ENCODE data around the gene HIRA. TPM values are rescaled to one million over a fixed set of nuclear protein-coding genes. Genes with fewer than 3 reads are reported as not detected.

Gene HIRA
- total RNA-seq, 2 experiments from 2014 or later: 31.2 to 55.7 TPM

DNA sequence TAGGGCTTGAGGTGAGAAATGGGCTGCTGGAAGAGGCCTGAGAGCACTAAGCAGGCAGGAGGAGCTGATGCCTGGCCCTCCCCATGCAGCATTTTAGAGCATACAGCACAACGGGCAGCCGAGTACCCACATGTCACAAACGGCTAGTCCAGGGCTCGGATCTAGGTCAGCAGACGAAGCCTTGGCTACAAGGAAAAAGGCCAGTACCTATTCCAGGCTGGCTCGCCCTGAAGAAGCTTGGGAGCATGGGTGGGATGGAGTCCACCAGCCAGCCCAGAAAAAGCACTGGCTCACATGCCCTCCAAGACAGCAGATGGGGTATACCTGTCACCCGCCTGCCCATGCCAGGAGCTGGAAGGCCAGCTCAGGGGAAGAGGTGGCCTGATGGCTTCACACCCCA lies 37.9 kb upstream of the HIRA start:
- ChIA-PET CTCF (ENCODE audit: unreplicated experiment) (no interaction called here), POLR2A (no interaction called here)
- H4K20me1 ChIP-seq (ENCODE audit: insufficient read depth, low read length): no peaks in the 10 kb centered on the region
- H3K4me3 ChIP-seq (ENCODE audit: low read depth, low read length, poor library complexity, severe bottlenecking): no peak overlapping the region
- H3K4me2 ChIP-seq (ENCODE audit: low read length): no peak overlapping the region
- TF ChIP-seq EZH2phosphoT487 (IDR thresholded peaks at IDR 0.05; ENCODE audit: borderline replicate concordance, low read depth, low read length): no peak
- TF ChIP-seq, protein P1, sequence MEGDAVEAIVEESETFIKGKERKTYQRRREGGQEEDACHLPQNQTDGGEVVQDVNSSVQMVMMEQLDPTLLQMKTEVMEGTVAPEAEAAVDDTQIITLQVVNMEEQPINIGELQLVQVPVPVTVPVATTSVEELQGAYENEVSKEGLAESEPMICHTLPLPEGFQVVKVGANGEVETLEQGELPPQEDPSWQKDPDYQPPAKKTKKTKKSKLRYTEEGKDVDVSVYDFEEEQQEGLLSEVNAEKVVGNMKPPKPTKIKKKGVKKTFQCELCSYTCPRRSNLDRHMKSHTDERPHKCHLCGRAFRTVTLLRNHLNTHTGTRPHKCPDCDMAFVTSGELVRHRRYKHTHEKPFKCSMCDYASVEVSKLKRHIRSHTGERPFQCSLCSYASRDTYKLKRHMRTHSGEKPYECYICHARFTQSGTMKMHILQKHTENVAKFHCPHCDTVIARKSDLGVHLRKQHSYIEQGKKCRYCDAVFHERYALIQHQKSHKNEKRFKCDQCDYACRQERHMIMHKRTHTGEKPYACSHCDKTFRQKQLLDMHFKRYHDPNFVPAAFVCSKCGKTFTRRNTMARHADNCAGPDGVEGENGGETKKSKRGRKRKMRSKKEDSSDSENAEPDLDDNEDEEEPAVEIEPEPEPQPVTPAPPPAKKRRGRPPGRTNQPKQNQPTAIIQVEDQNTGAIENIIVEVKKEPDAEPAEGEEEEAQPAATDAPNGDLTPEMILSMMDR (conservative IDR thresholded peaks at IDR 0.05; ENCODE audit: low read length): no peak
- BruUV-seq (replicated peaks): no TSS peak
- H3K36me3 ChIP-seq (ENCODE audit: insufficient read depth, low read length): peaks cover 97% of the 10 kb centered on the region
- H3K9me3 ChIP-seq (ENCODE audit: low read length): no peaks in the 10 kb centered on the region
- DNase-seq (ENCODE audit: low spot score): no peak
- 0 out of 2 replicates have a peak, but pooled peaks cover under 1% of the 10 kb centered on the region for H3K79me2 ChIP-seq (ENCODE audit: insufficient read depth, low read depth, low read length)
- no peaks in the 10 kb centered on the region for H3K4me1 ChIP-seq (ENCODE audit: insufficient read depth, low read length, poor library complexity, severe bottlenecking)
- no peaks in the 10 kb centered on the region for H3K9me2 ChIP-seq (ENCODE audit: insufficient read depth, low read length)
- H3K27ac ChIP-seq (ENCODE audit: low read depth, low read length, poor library complexity, severe bottlenecking): no peak overlapping the region
- intact Hi-C loops (cut with micrococcal nuclease; ENCODE audit: unreplicated experiment): loop anchor here (2.0 to 10.0 kb wide), 2 partner anchors 21 to 125 kb away; no protein-coding TSS in a partner anchor
- no peak overlapping the region for H2AFZ ChIP-seq (ENCODE audit: low read length)

DNA sequence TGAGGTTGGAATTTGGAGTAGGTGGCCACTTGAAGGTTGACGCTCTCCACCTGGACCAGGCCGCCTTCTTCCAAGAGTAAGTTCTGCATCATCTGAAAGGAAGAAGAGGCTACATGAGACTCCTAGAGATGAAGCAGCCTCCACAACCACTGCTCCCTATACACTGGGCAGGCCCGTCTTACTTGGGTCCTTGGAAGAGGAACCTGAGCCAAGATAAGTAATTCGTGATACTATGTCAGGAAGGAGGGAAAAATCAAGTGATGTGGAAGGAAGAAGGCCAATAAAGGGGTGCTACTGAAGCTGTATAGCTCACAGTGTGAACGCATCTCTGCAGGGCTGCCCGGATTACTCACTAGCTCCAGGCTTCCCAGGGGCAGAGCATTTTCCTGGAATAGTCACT lies 36.4 kb upstream of the HIRA start:
- no peak for DNase-seq (ENCODE audit: low spot score)
- Histone ChIP-seq H4K20me1 (ENCODE audit: insufficient read depth, low read length) (no peaks in the 10 kb centered on the region), H3K79me2 (ENCODE audit: insufficient read depth, low read depth, low read length) (no peaks in the 10 kb centered on the region), H3K9me2 (ENCODE audit: insufficient read depth, low read length) (no peaks in the 10 kb centered on the region), H3K4me3 (ENCODE audit: low read depth, low read length, poor library complexity, severe bottlenecking) (no peak overlapping the region), H3K9me3 (ENCODE audit: low read length) (no peaks in the 10 kb centered on the region), H3K4me1 (ENCODE audit: insufficient read depth, low read length, poor library complexity, severe bottlenecking) (no peaks in the 10 kb centered on the region), H3K4me2 (ENCODE audit: low read length) (no peak overlapping the region), H3K36me3 (ENCODE audit: insufficient read depth, low read length) (peaks cover 98% of the 10 kb centered on the region), H2AFZ (ENCODE audit: low read length) (no peak overlapping the region), H3K27ac (ENCODE audit: low read depth, low read length, poor library complexity, severe bottlenecking) (no peak overlapping the region)
- ChIA-PET POLR2A (no interaction called here), CTCF (ENCODE audit: unreplicated experiment) (no interaction called here)
- intact Hi-C loops (cut with micrococcal nuclease; ENCODE audit: unreplicated experiment): loop anchor here (2.0 to 10.0 kb wide), 2 partner anchors 19 to 123 kb away; no protein-coding TSS in a partner anchor
- TF ChIP-seq, protein P1 (conservative IDR thresholded peaks at IDR 0.05; ENCODE audit: low read length): no peak
- no peak for TF ChIP-seq EZH2phosphoT487 (IDR thresholded peaks at IDR 0.05; ENCODE audit: borderline replicate concordance, low read depth, low read length)
- BruUV-seq (replicated peaks): no TSS peak

DNA sequence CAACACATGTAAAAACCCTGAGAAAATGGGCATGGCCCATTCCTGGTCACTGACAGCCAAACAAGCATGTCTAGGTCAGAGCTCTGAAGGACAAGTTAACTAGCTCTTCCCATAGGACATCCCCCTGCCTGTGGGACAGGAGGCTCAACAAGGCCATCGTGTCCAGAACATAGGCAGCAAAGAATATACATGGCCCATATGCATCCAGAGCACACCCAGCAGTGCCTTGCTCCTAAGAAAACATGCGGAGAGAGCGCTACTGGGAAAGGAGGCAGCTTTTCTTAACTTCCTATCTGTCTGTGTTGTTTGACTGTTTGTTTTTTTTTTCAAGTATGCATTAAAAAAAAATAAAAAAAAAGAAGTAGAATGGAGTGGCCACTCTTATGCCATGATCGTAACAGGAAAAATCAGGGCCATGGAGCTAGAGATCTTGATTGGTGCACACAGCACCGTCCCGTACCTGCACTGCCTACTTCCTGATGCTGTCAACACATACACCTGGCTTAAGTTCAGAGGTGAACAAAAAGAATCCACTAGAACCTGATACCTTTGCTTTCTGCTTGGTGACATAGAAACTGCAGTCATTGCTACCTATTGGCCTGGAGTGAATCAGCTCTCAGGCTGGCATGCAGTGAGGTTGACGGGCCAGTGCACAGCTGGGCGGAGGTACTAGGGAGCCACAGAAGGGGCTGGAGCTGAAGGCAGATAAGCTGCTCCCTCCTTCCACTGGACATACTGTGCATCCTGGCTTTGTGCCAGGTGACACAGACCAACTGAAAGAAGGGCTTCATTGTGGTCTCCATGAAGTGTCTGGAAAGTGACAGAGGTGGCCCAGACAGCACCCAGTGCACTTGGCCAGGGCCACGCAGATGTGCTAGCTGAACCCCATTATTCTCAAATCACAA lies 35.6 kb upstream of the HIRA start:
- peaks cover 98% of the 10 kb centered on the region for H3K36me3 ChIP-seq (ENCODE audit: insufficient read depth, low read length)

More for the DNA sequence above, 35.6 kb upstream of the HIRA start:
- no peaks in the 10 kb centered on the region for H3K4me1 ChIP-seq (ENCODE audit: insufficient read depth, low read length, poor library complexity, severe bottlenecking)
- H3K9me2 ChIP-seq (ENCODE audit: insufficient read depth, low read length): no peaks in the 10 kb centered on the region
- no TSS peak for BruUV-seq (replicated peaks)
- H2AFZ ChIP-seq (ENCODE audit: low read length): no peak overlapping the region
- no peak for DNase-seq (ENCODE audit: low spot score)
- intact Hi-C loops (cut with micrococcal nuclease; ENCODE audit: unreplicated experiment): loop anchor here (10.0 kb wide), 1 partner anchor 122 kb away; no protein-coding TSS in a partner anchor
- no peak overlapping the region for H3K27ac ChIP-seq (ENCODE audit: low read depth, low read length, poor library complexity, severe bottlenecking)
- no peaks in the 10 kb centered on the region for H3K79me2 ChIP-seq (ENCODE audit: insufficient read depth, low read depth, low read length)
- CTCF ChIA-PET (ENCODE audit: unreplicated experiment): no interaction called here
- TF ChIP-seq, protein P1 (conservative IDR thresholded peaks at IDR 0.05; ENCODE audit: low read length): no peak
- no peak for TF ChIP-seq EZH2phosphoT487 (IDR thresholded peaks at IDR 0.05; ENCODE audit: borderline replicate concordance, low read depth, low read length)
- no peaks in the 10 kb centered on the region for H3K9me3 ChIP-seq (ENCODE audit: low read length)
- H3K4me2 ChIP-seq (ENCODE audit: low read length): no peak overlapping the region
- POLR2A ChIA-PET: interaction anchor here (0.9 kb wide), 1 partner anchor 236 kb away, joined by 3 read pairs; no protein-coding TSS in a partner anchor
- no peaks in the 10 kb centered on the region for H4K20me1 ChIP-seq (ENCODE audit: insufficient read depth, low read length)
- no peak overlapping the region for H3K4me3 ChIP-seq (ENCODE audit: low read depth, low read length, poor library complexity, severe bottlenecking)

Data from OCI-LY7 (cell line).